Fibroblast of lung (primary cell): ENCODE data around the gene GUCY1A2.

Source experiments
- CTCF ChIP-seq, 2 donors: IDR thresholded peaks in 1 of 2; conservative IDR thresholded peaks in 1 of 2; 1 replicate in 1 of 2; 2 replicates in 1 of 2; pipeline ENCODE4 v1.5.1; 2011 to 2012; ENCODE audit warnings: low read length in 2 of 2, control low read depth in 1 of 2, inconsistent platforms in 1 of 2, low read depth in 1 of 2, mild to moderate bottlenecking in 1 of 2
- EZH2 ChIP-seq: IDR thresholded peaks from 2 replicates; pipeline ENCODE4 v1.5.1; 2012; ENCODE audit warnings: low read length, control low read depth, mild to moderate bottlenecking; ENCODE audit errors: missing control alignments

- TF ChIP-seq CTCF (conservative IDR thresholded peaks at IDR 0.05 in 1 of 2, IDR thresholded peaks at IDR 0.05 in 1 of 2; ENCODE audit: low read depth in 1 of 2, low read length in 2 of 2) (no peak), EZH2 (no peak)
These were observed 169.8 kb downstream of the GUCY1A2 start for GRCh38 chr11:106848526-106848925.
